ENCODE measurements around the gene EXOC4. TPM values are rescaled to one million over a fixed set of nuclear protein-coding genes. Genes with fewer than 3 reads are reported as not detected.
A peak's percentile ranks its signal among the peaks of the same experiment; 100 is the strongest.

EXOC4 gene
- total RNA-seq, 1 experiment from 2014 or later, result 111 TPM

DNA sequence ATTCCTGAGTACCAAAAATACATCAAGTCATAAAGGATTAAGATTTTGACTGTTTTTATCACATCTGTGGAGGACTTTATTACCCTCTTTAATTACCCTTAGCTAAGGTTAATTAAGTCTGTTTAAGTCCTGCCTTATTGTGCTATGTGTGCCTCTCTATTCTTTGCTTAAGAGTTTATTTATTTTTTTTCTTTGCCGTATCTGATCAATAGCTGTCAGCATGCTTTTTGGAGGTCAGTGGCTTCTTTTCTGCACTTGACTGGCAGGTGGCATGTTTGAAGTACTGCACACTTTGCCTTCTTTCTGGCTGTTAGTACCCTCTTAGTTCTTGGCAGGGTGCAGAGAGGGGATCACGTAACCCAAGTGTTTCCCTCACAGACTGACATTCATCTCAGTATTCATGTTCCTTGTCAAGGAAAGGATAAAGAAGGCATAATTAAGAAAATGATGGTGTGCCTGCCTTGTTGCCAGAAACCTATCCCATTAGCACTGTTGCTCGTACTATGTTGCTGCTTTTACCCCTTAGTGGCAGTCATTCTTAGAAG is 225.8 kb downstream of the EXOC4 start:
- H3K9me3 ChIP-seq (ENCODE audit: low read length), result no peaks in the 10 kb centered on the region
- no peaks in the 10 kb centered on the region for H3K9me2 ChIP-seq (replicated peaks; ENCODE audit: insufficient read depth, low read length)
- no peak overlapping the region for H3K4me3 ChIP-seq (ENCODE audit: low read length)
- H3K4me2 ChIP-seq (ENCODE audit: low read depth, low read length, poor library complexity, severe bottlenecking), result no peak overlapping the region
- no peaks in the 10 kb centered on the region for H4K20me1 ChIP-seq (ENCODE audit: insufficient read depth, low read depth, low read length)
- no peak overlapping the region for H3K27ac ChIP-seq (ENCODE audit: low read length)
- no peak overlapping the region for H2AFZ ChIP-seq (ENCODE audit: low read length)
- H3K27me3 ChIP-seq (ENCODE audit: low read length), result no peaks in the 10 kb centered on the region
- no peaks in the 10 kb centered on the region for H3K36me3 ChIP-seq (ENCODE audit: insufficient read depth, low read length)
- no peak for DNase-seq
- H3K4me1 ChIP-seq (ENCODE audit: low read length), result peaks cover 9% of the 10 kb centered on the region
- no peaks in the 10 kb centered on the region for H3K79me2 ChIP-seq (ENCODE audit: low read length)
- H3K9ac ChIP-seq (ENCODE audit: low read length), result no peak overlapping the region

DNA sequence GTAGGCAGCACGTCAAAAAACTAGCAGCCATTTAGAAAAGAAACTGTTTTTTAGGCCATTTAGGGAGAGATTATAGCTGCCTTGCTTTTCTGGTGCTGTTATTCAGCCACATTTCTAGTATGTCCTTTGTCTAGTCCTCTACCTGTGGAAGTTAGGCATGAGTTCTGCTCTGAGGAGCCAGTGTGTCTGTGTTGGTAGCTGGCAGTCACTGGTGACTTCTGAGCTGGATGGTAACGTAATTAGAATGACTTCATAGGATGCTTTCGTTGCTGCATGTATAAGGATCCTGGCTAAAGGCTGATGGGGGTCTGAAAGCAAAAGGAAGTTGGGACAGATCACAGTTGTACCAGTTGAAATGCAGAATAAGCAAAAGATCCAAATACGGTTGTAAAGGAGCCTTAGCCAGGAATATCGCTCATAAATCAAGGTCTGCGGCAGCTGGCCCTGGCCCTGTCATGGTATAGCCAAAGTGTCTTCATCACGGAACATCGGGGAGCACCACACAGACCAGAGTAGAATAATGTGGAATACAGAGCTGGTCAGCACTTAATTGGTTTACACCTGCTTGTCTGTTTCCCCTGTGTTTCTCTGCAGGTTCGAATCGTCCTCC is 226.7 kb downstream of the EXOC4 start:
- Histone ChIP-seq H3K4me1 (ENCODE audit: low read length) (peaks cover 9% of the 10 kb centered on the region), H3K9me3 (ENCODE audit: low read length) (no peaks in the 10 kb centered on the region), H3K4me3 (ENCODE audit: low read length) (no peak overlapping the region), H3K9ac (ENCODE audit: low read length) (no peak overlapping the region), H3K79me2 (ENCODE audit: low read length) (no peaks in the 10 kb centered on the region), H4K20me1 (ENCODE audit: insufficient read depth, low read depth, low read length) (no peaks in the 10 kb centered on the region), H3K9me2 (replicated peaks; ENCODE audit: insufficient read depth, low read length) (no peaks in the 10 kb centered on the region), H3K27ac (ENCODE audit: low read length) (no peak overlapping the region), H2AFZ (ENCODE audit: low read length) (no peak overlapping the region), H3K27me3 (ENCODE audit: low read length) (no peaks in the 10 kb centered on the region), H3K4me2 (ENCODE audit: low read depth, low read length, poor library complexity, severe bottlenecking) (no peak overlapping the region), H3K36me3 (ENCODE audit: insufficient read depth, low read length) (no peaks in the 10 kb centered on the region)
- peak; percentile 27 for DNase-seq

DNA sequence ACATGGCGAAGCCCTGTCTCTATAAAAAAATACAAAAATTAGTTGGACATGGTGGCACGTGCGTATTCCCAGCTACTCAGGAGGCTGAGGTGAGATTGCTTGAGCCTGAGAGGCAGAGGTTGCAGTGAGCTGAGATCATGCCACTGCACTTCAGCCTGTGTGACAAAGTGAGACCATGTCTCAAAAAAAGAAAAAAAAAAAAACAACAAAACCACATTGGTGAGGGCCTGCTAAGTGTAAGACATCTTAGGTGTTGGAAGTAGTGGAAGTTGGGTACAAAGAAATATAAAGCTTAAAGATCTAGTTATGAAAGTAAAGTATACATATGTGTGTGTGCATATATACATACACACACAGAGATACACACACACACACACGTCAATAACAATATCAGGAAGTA is 228.0 kb downstream of the EXOC4 start:
- H3K27ac ChIP-seq (ENCODE audit: low read length), result no peak overlapping the region
- H3K79me2 ChIP-seq (ENCODE audit: low read length), result no peaks in the 10 kb centered on the region
- no peaks in the 10 kb centered on the region for H3K36me3 ChIP-seq (ENCODE audit: insufficient read depth, low read length)
- no peak overlapping the region for H3K4me3 ChIP-seq (ENCODE audit: low read length)
- H3K4me1 ChIP-seq (ENCODE audit: low read length), result no peaks in the 10 kb centered on the region; the same call in 1 of the 2 replicates
- no peaks in the 10 kb centered on the region for H3K9me2 ChIP-seq (replicated peaks; ENCODE audit: insufficient read depth, low read length)
- no peak overlapping the region for H3K4me2 ChIP-seq (ENCODE audit: low read depth, low read length, poor library complexity, severe bottlenecking)
- H3K9me3 ChIP-seq (ENCODE audit: low read length), result no peaks in the 10 kb centered on the region
- no peak for DNase-seq
- H3K27me3 ChIP-seq (ENCODE audit: low read length), result no peaks in the 10 kb centered on the region
- no peak overlapping the region for H2AFZ ChIP-seq (ENCODE audit: low read length)
- no peaks in the 10 kb centered on the region for H4K20me1 ChIP-seq (ENCODE audit: insufficient read depth, low read depth, low read length)
- no peak overlapping the region for H3K9ac ChIP-seq (ENCODE audit: low read length)

DNA sequence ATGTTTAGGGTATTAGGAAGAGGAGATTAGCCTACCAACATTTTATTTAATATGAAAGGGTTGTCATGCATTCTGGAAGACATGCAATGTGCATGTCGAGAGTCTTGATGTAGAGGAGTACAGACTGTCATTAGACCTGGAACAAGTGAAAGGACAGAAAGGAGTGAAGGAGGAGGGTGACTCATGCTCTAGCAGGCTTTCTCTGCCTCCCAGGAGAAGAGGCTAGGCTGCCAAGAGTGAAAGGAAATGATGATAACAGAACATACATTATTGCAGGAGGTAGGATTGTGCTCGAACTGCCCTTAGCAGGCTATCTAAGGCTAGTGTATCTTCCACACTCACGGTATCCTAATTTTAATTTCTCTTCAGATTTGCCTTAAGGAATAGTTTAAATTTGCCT is 228.8 kb downstream of the EXOC4 start:
- Histone ChIP-seq H4K20me1 (ENCODE audit: insufficient read depth, low read depth, low read length) (no peaks in the 10 kb centered on the region), H2AFZ (ENCODE audit: low read length) (no peak overlapping the region), H3K9me2 (replicated peaks; ENCODE audit: insufficient read depth, low read length) (no peaks in the 10 kb centered on the region), H3K4me3 (ENCODE audit: low read length) (no peak overlapping the region), H3K27ac (ENCODE audit: low read length) (no peak overlapping the region), H3K4me1 (ENCODE audit: low read length) (no peaks in the 10 kb centered on the region), H3K4me2 (ENCODE audit: low read depth, low read length, poor library complexity, severe bottlenecking) (no peak overlapping the region), H3K9ac (ENCODE audit: low read length) (no peak overlapping the region), H3K27me3 (ENCODE audit: low read length) (no peaks in the 10 kb centered on the region), H3K9me3 (ENCODE audit: low read length) (no peaks in the 10 kb centered on the region), H3K79me2 (ENCODE audit: low read length) (no peaks in the 10 kb centered on the region), H3K36me3 (ENCODE audit: insufficient read depth, low read length) (no peaks in the 10 kb centered on the region)
- DNase-seq, result no peak

DNA sequence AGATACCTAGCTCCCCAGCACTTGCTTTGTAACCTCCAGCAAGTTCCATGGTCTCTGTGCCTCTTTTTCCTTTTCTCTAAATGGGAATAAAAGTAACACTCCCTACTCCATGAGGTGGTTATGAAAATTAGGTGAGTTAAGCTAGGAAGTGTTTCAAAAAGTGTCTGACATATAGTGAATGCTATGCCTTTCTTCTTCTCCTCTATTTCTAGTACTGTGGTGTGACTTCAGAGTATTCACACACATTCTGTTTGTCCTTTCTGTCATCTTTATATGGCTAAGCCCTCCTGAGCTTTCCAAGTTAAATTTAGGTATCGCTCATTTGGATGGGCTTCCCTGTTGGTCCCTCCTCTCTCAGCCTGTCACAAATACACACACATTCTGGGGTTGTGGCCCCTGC is 229.7 kb downstream of the EXOC4 start:
- Histone ChIP-seq H3K36me3 (ENCODE audit: insufficient read depth, low read length) (no peaks in the 10 kb centered on the region), H3K27ac (ENCODE audit: low read length) (no peak overlapping the region), H3K4me3 (ENCODE audit: low read length) (no peak overlapping the region)

DNA sequence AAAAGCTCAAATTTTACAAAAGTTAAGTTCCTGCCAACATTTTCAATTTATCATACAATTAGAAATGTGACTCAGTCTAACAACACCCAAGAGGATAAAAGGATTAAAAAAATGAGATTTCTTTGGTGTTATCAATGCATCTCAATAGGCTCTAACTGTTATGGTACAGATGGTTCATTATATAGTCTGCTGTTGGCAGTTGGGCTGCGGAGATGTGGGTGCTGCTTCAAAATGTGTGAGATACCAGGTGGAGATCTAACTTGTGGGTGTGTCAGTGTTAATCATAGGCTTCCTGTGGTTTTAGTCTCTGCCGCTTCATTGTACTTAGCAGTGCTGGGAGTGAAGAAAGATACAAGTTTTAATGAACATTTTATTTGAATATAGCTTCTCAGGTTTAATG is 231.2 kb downstream of the EXOC4 start:
- no peaks in the 10 kb centered on the region for H3K9me2 ChIP-seq (replicated peaks; ENCODE audit: insufficient read depth, low read length)
- no peaks in the 10 kb centered on the region for H3K9me3 ChIP-seq (ENCODE audit: low read length)
- H3K36me3 ChIP-seq (ENCODE audit: insufficient read depth, low read length), result no peaks in the 10 kb centered on the region
- no peak overlapping the region for H3K4me3 ChIP-seq (ENCODE audit: low read length)
- H3K4me1 ChIP-seq (ENCODE audit: low read length), result no peaks in the 10 kb centered on the region
- no peak overlapping the region for H3K9ac ChIP-seq (ENCODE audit: low read length)
- no peak overlapping the region for H3K27ac ChIP-seq (ENCODE audit: low read length)
- H3K4me2 ChIP-seq (ENCODE audit: low read depth, low read length, poor library complexity, severe bottlenecking), result no peak overlapping the region
- no peaks in the 10 kb centered on the region for H3K79me2 ChIP-seq (ENCODE audit: low read length)
- H4K20me1 ChIP-seq (ENCODE audit: insufficient read depth, low read depth, low read length), result no peaks in the 10 kb centered on the region
- H2AFZ ChIP-seq (ENCODE audit: low read length), result no peak overlapping the region
- H3K27me3 ChIP-seq (ENCODE audit: low read length), result no peaks in the 10 kb centered on the region
- no peak for DNase-seq

More for the DNA sequence above, 229.7 kb downstream of the EXOC4 start:
- H3K27me3 ChIP-seq (ENCODE audit: low read length), result no peaks in the 10 kb centered on the region
- H3K79me2 ChIP-seq (ENCODE audit: low read length), result no peaks in the 10 kb centered on the region
- H3K9ac ChIP-seq (ENCODE audit: low read length), result no peak overlapping the region
- no peaks in the 10 kb centered on the region for H4K20me1 ChIP-seq (ENCODE audit: insufficient read depth, low read depth, low read length)
- H3K4me1 ChIP-seq (ENCODE audit: low read length), result no peaks in the 10 kb centered on the region
- DNase-seq, result no peak
- H2AFZ ChIP-seq (ENCODE audit: low read length), result no peak overlapping the region
- no peak overlapping the region for H3K4me2 ChIP-seq (ENCODE audit: low read depth, low read length, poor library complexity, severe bottlenecking)
- no peaks in the 10 kb centered on the region for H3K9me2 ChIP-seq (replicated peaks; ENCODE audit: insufficient read depth, low read length)
- H3K9me3 ChIP-seq (ENCODE audit: low read length), result no peaks in the 10 kb centered on the region

DNA sequence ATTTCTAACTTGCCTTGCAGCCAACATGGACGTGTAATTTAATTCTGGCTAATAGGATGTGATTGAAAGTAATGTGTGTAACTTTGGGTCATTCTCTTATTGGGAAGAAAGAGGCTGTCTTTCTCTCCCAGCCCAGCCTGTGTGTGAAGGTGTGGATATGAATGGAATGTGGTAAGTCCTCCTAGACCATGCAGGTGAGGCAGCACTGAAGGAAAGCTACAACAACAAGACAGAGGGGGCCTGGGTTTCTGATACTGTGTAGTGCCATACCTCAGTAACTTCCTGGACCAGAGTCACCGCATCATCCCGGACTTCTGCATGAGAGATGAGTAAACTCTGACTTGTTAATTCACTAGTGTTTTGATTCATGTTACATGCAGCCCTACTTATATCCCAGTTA is 237.0 kb downstream of the EXOC4 start:
- Histone ChIP-seq H3K4me1 (ENCODE audit: low read length) (no peaks in the 10 kb centered on the region), H3K4me2 (ENCODE audit: low read depth, low read length, poor library complexity, severe bottlenecking) (no peak overlapping the region), H3K4me3 (ENCODE audit: low read length) (no peak overlapping the region), H3K9me3 (ENCODE audit: low read length) (no peaks in the 10 kb centered on the region), H3K36me3 (ENCODE audit: insufficient read depth, low read length) (no peaks in the 10 kb centered on the region), H4K20me1 (ENCODE audit: insufficient read depth, low read depth, low read length) (no peaks in the 10 kb centered on the region), H3K79me2 (ENCODE audit: low read length) (no peaks in the 10 kb centered on the region), H3K9ac (ENCODE audit: low read length) (no peak overlapping the region), H2AFZ (ENCODE audit: low read length) (no peak overlapping the region), H3K27ac (ENCODE audit: low read length) (no peak overlapping the region), H3K9me2 (replicated peaks; ENCODE audit: insufficient read depth, low read length) (no peaks in the 10 kb centered on the region), H3K27me3 (ENCODE audit: low read length) (no peaks in the 10 kb centered on the region)
- DNase-seq, result no peak

DNA sequence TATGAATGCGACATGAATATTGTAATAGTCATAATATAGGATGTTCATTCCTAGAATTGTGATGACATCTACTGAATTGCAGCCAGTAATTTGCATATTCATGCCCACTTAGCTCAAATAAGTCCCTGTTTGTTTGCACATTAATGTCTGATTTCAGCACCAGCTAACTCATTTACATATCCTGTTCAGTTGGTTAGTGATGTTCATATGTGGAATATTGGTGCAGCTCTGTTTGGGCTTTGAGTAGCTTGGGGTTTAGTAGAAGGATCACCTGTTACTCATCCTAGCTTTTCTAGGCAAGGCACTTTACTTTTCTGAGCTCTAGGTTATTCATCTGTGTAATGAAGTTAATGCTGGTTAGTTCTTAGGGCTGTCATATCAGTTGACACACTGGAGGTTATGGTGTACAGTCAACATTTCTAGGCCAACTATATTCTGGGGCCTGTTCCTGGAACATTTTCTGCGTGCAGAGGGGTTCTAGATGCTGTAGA is 238.4 kb downstream of the EXOC4 start:
- no peaks in the 10 kb centered on the region for H3K27me3 ChIP-seq (ENCODE audit: low read length)
- no peaks in the 10 kb centered on the region for H3K4me1 ChIP-seq (ENCODE audit: low read length)
- no peaks in the 10 kb centered on the region for H3K79me2 ChIP-seq (ENCODE audit: low read length)
- H3K9ac ChIP-seq (ENCODE audit: low read length), result no peak overlapping the region
- no peak overlapping the region for H3K27ac ChIP-seq (ENCODE audit: low read length)
- no peak overlapping the region for H3K4me3 ChIP-seq (ENCODE audit: low read length)
- H2AFZ ChIP-seq (ENCODE audit: low read length), result no peak overlapping the region
- H3K36me3 ChIP-seq (ENCODE audit: insufficient read depth, low read length), result no peaks in the 10 kb centered on the region
- H3K4me2 ChIP-seq (ENCODE audit: low read depth, low read length, poor library complexity, severe bottlenecking), result no peak overlapping the region
- H3K9me2 ChIP-seq (replicated peaks; ENCODE audit: insufficient read depth, low read length), result no peaks in the 10 kb centered on the region
- no peaks in the 10 kb centered on the region for H4K20me1 ChIP-seq (ENCODE audit: insufficient read depth, low read depth, low read length)
- DNase-seq, result no peak
- H3K9me3 ChIP-seq (ENCODE audit: low read length), result no peaks in the 10 kb centered on the region

Measured in Karpas-422 (cell line).